ENCODE measurements around the gene ASB6.
"Not testable (repeated sequence)": the region's sequence is repeated elsewhere in the genome, so short reads cannot be mapped to it uniquely, and the experiment has no call there.

ASB6 gene

DNA sequence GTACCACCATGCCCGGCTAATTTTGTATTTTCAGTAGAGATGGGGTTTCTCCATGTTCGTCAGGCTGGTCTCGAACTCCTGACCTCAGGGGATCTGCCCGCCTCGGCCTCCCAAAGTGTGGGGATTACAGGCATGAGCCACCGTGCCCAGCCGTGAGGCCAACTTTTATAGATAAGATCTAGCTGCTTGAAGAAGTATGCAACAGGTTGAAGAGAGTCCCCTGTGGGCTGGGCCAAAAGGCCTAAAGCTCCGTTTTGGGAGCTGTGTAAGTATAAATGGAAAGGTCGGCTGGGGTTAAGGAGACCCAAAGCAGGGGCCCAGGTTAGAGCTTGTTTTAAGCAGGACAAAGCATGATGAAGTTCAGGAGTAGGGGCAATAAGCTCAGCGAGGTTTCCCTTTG, 49.2 kb downstream of the ASB6 start:
- DNase-seq (ENCODE audit: low read depth, low spot score); H3K27ac ChIP-seq: not testable (repeated sequence)

DNA sequence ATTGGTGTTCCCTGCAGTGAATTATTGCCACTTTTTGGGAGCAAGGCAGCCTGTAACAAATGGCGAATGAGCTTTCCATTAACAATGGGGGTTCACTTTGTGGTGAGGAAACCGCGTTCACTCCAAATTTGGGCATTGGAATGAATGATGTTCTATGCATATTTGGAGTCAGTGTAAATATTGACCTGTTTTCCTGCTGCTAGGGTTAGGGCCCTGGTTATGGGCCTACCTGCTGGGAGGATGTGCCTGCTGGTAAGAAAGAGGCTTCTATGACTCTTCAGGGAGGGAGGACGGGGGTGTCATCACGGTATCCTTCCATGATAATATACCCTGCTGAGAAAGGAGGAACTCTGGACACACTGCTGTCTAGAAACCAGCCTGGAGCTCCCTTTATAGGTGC, 50.0 kb downstream of the ASB6 start:
- no peak for DNase-seq (ENCODE audit: low read depth, low spot score)

DNA sequence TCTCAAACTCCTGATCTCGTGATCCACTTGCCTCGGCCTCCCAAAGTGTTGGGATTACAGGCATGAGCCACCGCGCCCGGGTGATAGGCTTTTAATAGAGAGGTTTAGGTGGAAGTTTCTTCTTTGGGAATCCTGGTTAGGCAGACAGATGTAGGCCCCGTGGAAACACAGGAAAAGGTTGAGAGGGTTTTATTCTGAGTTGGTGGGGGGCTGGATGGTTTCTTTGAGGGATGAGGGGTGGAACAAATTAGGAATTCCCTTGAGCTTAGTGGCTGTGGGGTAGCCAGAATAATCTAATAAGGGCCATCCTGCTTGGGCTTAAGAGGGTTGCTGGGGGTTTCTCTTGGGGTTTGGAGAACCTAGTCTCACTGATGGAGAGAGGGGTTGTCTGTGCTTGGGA, 51.5 kb downstream of the ASB6 start:
- no peak for DNase-seq (ENCODE audit: low read depth, low spot score)
- no peak overlapping the region for H3K27ac ChIP-seq

More for the DNA sequence above, 50.0 kb downstream of the ASB6 start:
- no peak overlapping the region for H3K27ac ChIP-seq

DNA sequence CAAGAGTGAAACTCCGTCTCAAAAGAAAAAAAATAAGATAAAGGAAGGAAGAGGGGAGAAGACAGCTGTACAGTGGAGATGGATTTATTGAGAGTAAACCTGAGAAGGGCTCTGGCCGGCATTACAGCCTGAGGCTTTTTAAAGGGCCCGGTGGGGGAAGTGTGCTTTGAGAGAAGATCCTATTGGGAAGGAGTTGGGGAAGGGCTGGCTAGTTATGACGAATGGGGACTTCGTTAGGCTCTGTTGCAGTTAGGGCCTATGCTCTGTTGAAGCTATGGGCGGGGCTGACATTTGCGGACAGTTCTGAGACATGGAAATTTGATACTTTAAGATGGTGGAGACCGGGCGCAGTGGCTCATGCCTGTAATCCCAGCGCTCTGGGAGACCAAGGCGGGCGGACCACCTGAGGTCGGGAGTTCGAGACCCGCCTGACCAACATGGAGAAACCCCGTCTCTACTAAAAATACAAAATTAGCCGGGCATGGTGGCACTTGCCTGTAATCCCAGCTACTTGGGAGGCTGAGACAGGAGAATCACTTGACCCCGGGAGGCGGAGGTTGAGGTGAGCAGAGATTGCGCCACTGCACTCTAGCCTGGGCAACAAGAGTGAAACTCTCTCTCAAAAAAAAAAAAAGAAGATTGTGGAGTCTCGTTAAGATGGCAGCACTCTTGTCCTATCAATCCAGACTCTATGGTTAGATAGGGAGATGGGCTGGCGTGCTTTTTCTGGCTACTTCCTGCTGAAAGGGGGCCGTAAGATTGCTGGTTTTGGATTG, 54.3 kb downstream of the ASB6 start:
- DNase-seq (ENCODE audit: low read depth, low spot score), result no peak
- no peak overlapping the region for H3K27ac ChIP-seq

DNA sequence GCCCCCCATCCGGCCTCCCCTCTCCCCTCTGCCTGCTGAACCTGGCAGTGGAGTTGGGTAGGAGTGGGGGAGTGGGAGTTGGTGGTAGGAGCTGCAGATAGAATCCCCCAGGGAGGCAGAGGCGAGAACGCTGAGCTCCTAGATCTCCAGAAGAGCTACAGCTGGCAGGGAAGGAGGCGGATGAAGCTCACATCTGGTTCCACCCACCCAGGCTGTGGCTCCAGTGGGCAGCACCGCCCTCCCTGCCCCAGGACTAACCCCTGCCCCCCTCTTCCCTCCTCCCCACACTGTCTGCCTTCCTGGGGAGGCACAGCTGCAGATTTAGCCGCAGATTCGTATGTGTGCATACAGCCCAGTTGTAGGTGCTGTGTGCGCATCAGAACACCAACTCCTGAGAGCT, 55.3 kb downstream of the ASB6 start:
- H3K27ac ChIP-seq, result no peak overlapping the region
- DNase-seq (ENCODE audit: low read depth, low spot score), result no peak

DNA sequence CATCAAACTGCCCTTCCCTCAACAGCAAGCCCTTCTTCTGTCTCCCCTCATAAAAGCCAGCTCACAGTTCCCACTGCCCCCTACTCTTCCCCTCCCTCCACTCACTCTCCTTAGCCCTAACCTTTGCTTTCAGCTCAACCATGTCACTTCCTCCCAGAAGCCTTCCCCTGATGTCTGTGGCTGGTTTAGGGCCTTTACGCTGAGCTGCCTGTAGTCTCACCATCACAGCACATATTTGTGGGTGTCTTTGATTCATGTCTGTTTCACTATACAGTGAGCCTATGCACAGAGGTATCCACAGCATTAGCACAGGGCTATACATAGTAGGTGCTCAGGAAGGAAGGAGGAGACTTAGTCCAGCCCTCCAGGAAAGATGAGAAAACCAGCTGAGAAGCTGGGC, 55.7 kb downstream of the ASB6 start:
- DNase-seq (ENCODE audit: low read depth, low spot score), result no peak
- H3K27ac ChIP-seq, result no peak overlapping the region

DNA sequence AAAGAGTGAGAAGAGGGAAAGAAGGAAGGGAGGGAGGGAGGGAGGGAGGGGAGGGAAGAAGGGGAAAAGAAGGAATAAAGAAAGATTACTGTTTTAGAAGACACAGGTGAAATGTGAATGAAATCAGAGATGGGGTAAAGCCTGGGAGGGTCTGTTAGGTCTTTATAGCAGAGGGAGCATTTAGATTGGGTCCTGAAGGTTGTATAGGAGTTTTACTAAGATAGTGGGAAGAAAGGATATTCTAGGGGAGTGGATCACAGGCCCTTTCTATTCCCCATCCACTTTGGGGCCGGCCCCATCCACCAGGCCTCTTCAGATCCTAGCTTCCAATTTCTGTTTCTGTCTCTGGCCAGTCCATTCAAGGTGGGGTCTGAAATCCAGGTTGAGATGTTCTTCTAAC, 56.6 kb downstream of the ASB6 start:
- H3K27ac ChIP-seq, result no peak overlapping the region
- DNase-seq (ENCODE audit: low read depth, low spot score), result no peak

Measured in epithelial cell of prostate (primary cell).